SK-N-SH (cell line): Measurements from ENCODE around the gene MYMX. TPM values are rescaled to one million over a fixed set of nuclear protein-coding genes. Genes with fewer than 3 reads are reported as not detected.

ENCODE experiments used
- CTCF ChIA-PET: fragments of 300-600, 350-600 bp; formaldehyde crosslinking; extraction: SDS; loops from one replicate; lab custom pipeline; 2021; lab: Yijun Ruan, JAX
- POLR2A ChIA-PET: fragments of 350-600 bp; sonication (Branson Sonifier 250); formaldehyde crosslinking; extraction: SDS; loops from one replicate; lab custom pipeline; 2020; ENCODE audit warnings: antibody characterized with exemption, inconsistent platforms; lab: Yijun Ruan, JAX
- DNase-seq: peaks from one replicate; pipeline ENCODE4 v3.0.0; 2012
- H2AFZ ChIP-seq: fragments of 200-600 bp; sonication (generic); 2 replicates; pipeline ENCODE4 v1.8.1; 2016; ENCODE audit warnings: antibody characterized with exemption, mild to moderate bottlenecking, low read depth
- H3F3A ChIP-seq: fragments of 200-600 bp; sonication (generic); replicated peaks from 2 replicates; pipeline ENCODE3; 2016; ENCODE audit warnings: antibody characterized with exemption, mild to moderate bottlenecking; ENCODE audit not compliant: insufficient read depth
- H3K27ac ChIP-seq, 2 experiments: fragments of 200-500 bp in 1 of 2; fragments of 200-600 bp in 1 of 2; sonication (Bioruptor generic) in 1 of 2; sonication (generic), shearing (Covaris generic) in 1 of 2; 2 replicates each; pipeline versions ENCODE4 v1.5.1 to v1.6.1; 2014 to 2016; ENCODE audit warnings: low read depth in 2 of 2, inconsistent platforms in 1 of 2, low read length in 1 of 2, mild to moderate bottlenecking in 1 of 2, mixed read lengths in 1 of 2
- H3K27me3 ChIP-seq: fragments of 200-600 bp; sonication (generic), shearing (Covaris generic); 2 replicates; pipeline ENCODE4 v1.6.1; 2016; ENCODE audit warnings: mixed run types; ENCODE audit not compliant: insufficient read depth
- H3K36me3 ChIP-seq, 2 experiments: fragments of 200-500 bp in 1 of 2; fragments of 200-600 bp in 1 of 2; sonication (Bioruptor generic) in 1 of 2; sonication (generic) in 1 of 2; replicated peaks in 1 of 2; 2 replicates each; pipeline versions ENCODE3 to v1.5.1; 2014 to 2016; ENCODE audit warnings: low read length in 1 of 2, mild to moderate bottlenecking in 1 of 2; ENCODE audit not compliant: insufficient read depth in 2 of 2, control insufficient read depth in 1 of 2
- H3K4me1 ChIP-seq, 2 experiments: fragments of 200-500 bp in 1 of 2; fragments of 200-600 bp in 1 of 2; sonication (Bioruptor generic) in 1 of 2; sonication (generic), shearing (Covaris generic) in 1 of 2; 2 replicates each; pipeline versions ENCODE4 v1.5.1 to v1.6.1; 2014 to 2016; ENCODE audit warnings: low read depth in 1 of 2, low read length in 1 of 2, mixed run types in 1 of 2; ENCODE audit not compliant: insufficient read depth in 2 of 2, control insufficient read depth in 1 of 2
- H3K4me2 ChIP-seq: fragments of 200-600 bp; sonication (generic), shearing (Covaris generic); 2 replicates; pipeline ENCODE4 v1.6.1; 2017; ENCODE audit warnings: mixed run types
- H3K4me3 ChIP-seq, 2 experiments: fragments of 200-500 bp in 1 of 2; fragments of 200-600 bp in 1 of 2; sonication (Bioruptor generic) in 1 of 2; sonication (generic), shearing (Covaris generic) in 1 of 2; 2 replicates each; pipeline versions ENCODE4 v1.5.1 to v1.8.1; 2014 to 2016; ENCODE audit warnings: low read depth in 2 of 2, inconsistent platforms in 1 of 2, low read length in 1 of 2, mild to moderate bottlenecking in 1 of 2, mixed read lengths in 1 of 2, moderate library complexity in 1 of 2
- H3K79me2 ChIP-seq: fragments of 200-600 bp; sonication (generic); 2 replicates; pipeline ENCODE4 v1.8.1; 2017; ENCODE audit warnings: mild to moderate bottlenecking; ENCODE audit not compliant: insufficient read depth
- H3K9ac ChIP-seq: fragments of 200-600 bp; sonication (generic); 2 replicates; pipeline ENCODE4 v1.6.1; 2017; ENCODE audit warnings: mixed run types
- H3K9me2 ChIP-seq: fragments of 200-600 bp; sonication (generic); 2 replicates; pipeline ENCODE4 v1.6.1; 2017; ENCODE audit warnings: mixed run types
- H3K9me3 ChIP-seq: fragments of 200-600 bp; sonication (generic); 2 replicates; pipeline ENCODE4 v1.6.1; 2017; ENCODE audit warnings: mixed run types, mild to moderate bottlenecking, moderate library complexity
- H4K20me1 ChIP-seq: fragments of 200-600 bp; sonication (generic); 2 replicates; pipeline ENCODE4 v1.6.1; 2017; ENCODE audit warnings: mild to moderate bottlenecking, mixed run types; ENCODE audit not compliant: insufficient read depth
- CHD2 ChIP-seq: fragments of 150-350 bp; IDR thresholded peaks from 2 replicates; pipeline ENCODE4 v1.6.1; 2018; ENCODE audit warnings: low read length; ENCODE audit not compliant: partially characterized antibody
- ELF1 ChIP-seq: IDR thresholded peaks from 2 replicates; pipeline ENCODE4 v1.4.0; 2012
- EP300 ChIP-seq, 2 experiments: IDR thresholded peaks; 2 replicates each; pipeline versions ENCODE4 v1.4.0 to v1.6.1; 2012; ENCODE audit warnings: borderline replicate concordance in 1 of 2, low read depth in 1 of 2, low read length in 1 of 2
- FOSL2 ChIP-seq: IDR thresholded peaks from 2 replicates; pipeline ENCODE4 v1.4.0; 2012; ENCODE audit warnings: low read depth, mild to moderate bottlenecking, moderate library complexity, borderline replicate concordance
- FOXJ3 ChIP-seq: sonication (generic); formaldehyde crosslinking; IDR thresholded peaks from 2 replicates; pipeline ENCODE4 v1.5.1; 2020; ENCODE audit warnings: mild to moderate bottlenecking, missing genetic modification reagents
- FOXM1 ChIP-seq: IDR thresholded peaks from 2 replicates; pipeline ENCODE4 v1.4.0; 2012; ENCODE audit warnings: low read depth, mild to moderate bottlenecking
- GABPA ChIP-seq: IDR thresholded peaks from 2 replicates; pipeline ENCODE4 v1.4.0; 2012; ENCODE audit warnings: low read depth, mild to moderate bottlenecking
- GATA2 ChIP-seq: sonication (generic); formaldehyde crosslinking; IDR thresholded peaks from 2 replicates; pipeline ENCODE4 v1.5.0; 2020; ENCODE audit warnings: mild to moderate bottlenecking, missing genetic modification reagents
- IRF3 ChIP-seq: fragments of 150-350 bp; IDR thresholded peaks from 2 replicates; pipeline ENCODE4 v1.6.1; 2016; ENCODE audit warnings: mild to moderate bottlenecking, low read depth, low read length
- MAX ChIP-seq: IDR thresholded peaks from 2 replicates; pipeline ENCODE4 v1.4.0; 2012; ENCODE audit warnings: low read depth
- MXI1 ChIP-seq: IDR thresholded peaks from 2 replicates; pipeline ENCODE4 v1.6.1; 2012; ENCODE audit warnings: mild to moderate bottlenecking, low read depth, low read length, improper control_type of control experiment
- NFIC ChIP-seq: IDR thresholded peaks from 2 replicates; pipeline ENCODE4 v1.4.0; 2012; ENCODE audit warnings: borderline replicate concordance
- NRF1 ChIP-seq: IDR thresholded peaks from 2 replicates; pipeline ENCODE4 v1.6.1; 2012; ENCODE audit warnings: low read depth, mild to moderate bottlenecking, low read length
- RAD21 ChIP-seq: IDR thresholded peaks from 2 replicates; pipeline ENCODE4 v1.6.1; 2012; ENCODE audit warnings: mild to moderate bottlenecking, low read length
- RCOR1 ChIP-seq: fragments of 150-350 bp; IDR thresholded peaks from 2 replicates; pipeline ENCODE4 v1.6.1; 2017; ENCODE audit warnings: antibody characterized with exemption, low read length
- RFX5 ChIP-seq: IDR thresholded peaks from 2 replicates; pipeline ENCODE4 v1.6.1; 2012; ENCODE audit warnings: mild to moderate bottlenecking, improper control_type of control experiment, low read length
- SIN3A ChIP-seq: IDR thresholded peaks from 2 replicates; pipeline ENCODE4 v1.6.1; 2012; ENCODE audit warnings: low read depth, mild to moderate bottlenecking, low read length, moderate library complexity, borderline replicate concordance
- SMC3 ChIP-seq: IDR thresholded peaks from 2 replicates; pipeline ENCODE4 v1.6.1; 2012; ENCODE audit warnings: low read depth, low read length, improper control_type of control experiment
- TAF1 ChIP-seq: IDR thresholded peaks from 2 replicates; pipeline ENCODE4 v1.6.1; 2012; ENCODE audit warnings: low read depth, mild to moderate bottlenecking, low read length, moderate library complexity, borderline replicate concordance
- TCF12 ChIP-seq: IDR thresholded peaks from 2 replicates; pipeline ENCODE4 v1.4.0; 2012
- USF2 ChIP-seq: fragments of 150-350 bp; IDR thresholded peaks from 2 replicates; pipeline ENCODE4 v1.6.1; 2017; ENCODE audit warnings: antibody characterized with exemption, low read length, low read depth, borderline replicate concordance
- YY1 ChIP-seq: IDR thresholded peaks from 2 replicates; pipeline ENCODE4 v1.4.0; 2012; ENCODE audit warnings: low read depth, mild to moderate bottlenecking
- WGBS: methylation state at CpG from one replicate; pipeline ENCODE4 v1.1.6; 2017; ENCODE audit warnings: low lambda C conversion rate; 5-methylcytosine and 5-hydroxymethylcytosine counted together
- polyA plus RNA-seq, 3 experiments: library from polyadenylated mRNA; depleted of rRNA; stranded (reverse); fragments of >200 nt; gene quantifications; 2 replicates each; pipeline ENCODE4 v1.2.3, GENCODE V29; 2012

Gene MYMX
- polyA plus RNA-seq, 1 of the 3 experiments (the other 2 are of a cell fraction) = not detected

- H3K9me2 ChIP-seq = no peaks in the 10 kb centered on the region
- peaks cover 5% of the 10 kb centered on the region; the same call in 1 of the 2 replicates for H4K20me1 ChIP-seq
- H3K27ac ChIP-seq = peak overlapping the region in 1 of 2 experiments; percentile 98; a peak in 2 of 4 replicates
- H3K9ac ChIP-seq = no peak overlapping the region
- H3F3A ChIP-seq = peaks cover 7% of the 10 kb centered on the region
- H3K4me2 ChIP-seq = peak overlapping the region; percentile 99
- peak overlapping the region; percentile 56; the same call in 1 of the 2 replicates for H2AFZ ChIP-seq
- no peaks in the 10 kb centered on the region for H3K9me3 ChIP-seq
- 51% methylated on average over 25 of the region's 26 CpGs for WGBS
- H3K36me3 ChIP-seq = no peaks in the 10 kb centered on the region
- H3K27me3 ChIP-seq = no peaks in the 10 kb centered on the region
- H3K4me3 ChIP-seq = peak overlapping the region; percentile 53 to 65; a peak in 3 of 4 replicates
- DNase-seq = no peak
- TF ChIP-seq TCF12 (no peak), RCOR1 (no peak), GABPA (no peak), NFIC (no peak), EP300 (IDR thresholded peaks at IDR 0.05; ENCODE audit: borderline replicate concordance in 1 of 2, low read depth in 1 of 2, low read length in 1 of 2) (no peak)
- TF ChIP-seq, all 33 proteins: peak for 0
- peaks cover 17 to 66% of the 10 kb centered on the region in 2 experiments for H3K4me1 ChIP-seq
- CTCF ChIA-PET = interaction anchor here (1.0 to 13.7 kb wide), 12 partner anchors 10 to 127 kb away, joined by 3 to 224 read pairs (median 4); partner anchors contain the start of gene HSP90AB1
- POLR2A ChIA-PET = interaction anchor here (0.6 to 4.7 kb wide), 4 partner anchors 12 to 148 kb away, joined by 3 to 49 read pairs (median 12); partner anchors contain the start of genes HSP90AB1 and SLC35B2
- H3K79me2 ChIP-seq = peaks cover 7% of the 10 kb centered on the region; the same call in 1 of the 2 replicates
Measured at GRCh38 chr6:44222486-44223318, 6.0 kb downstream of the MYMX start.

GRCh38 chr6:44223319-44224028 lies 6.7 kb downstream of the MYMX start, which contains the start of gene SLC29A1:
SLC29A1 (plus strand) TSS chr6:44223595; CDS start chr6:44227314, 3,719 bp downstream.
- peak; percentile 95 for DNase-seq
- Histone ChIP-seq H3K27me3 (no peaks in the 10 kb centered on the region), H3K4me3 (peak within 1 kb of the TSS; percentile 53 to 65), H3K9me3 (no peaks in the 10 kb centered on the region), H3K4me2 (peak within 1 kb of the TSS; percentile 99), H3K27ac (peak within 1 kb of the TSS in 1 of 2 experiments; percentile 98; a peak in 2 of 4 replicates), H3F3A (peaks cover 3% of the 10 kb centered on the region), H4K20me1 (peaks cover 5% of the 10 kb centered on the region; the same call in 1 of the 2 replicates), H3K4me1 (peaks cover 14 to 73% of the 10 kb centered on the region in 2 experiments), H3K9me2 (no peaks in the 10 kb centered on the region), H3K36me3 (no peaks in the 10 kb centered on the region), H3K79me2 (peaks cover 7% of the 10 kb centered on the region; the same call in 1 of the 2 replicates), H2AFZ (peak within 1 kb of the TSS; percentile 56), H3K9ac (peak within 1 kb of the TSS; percentile 54; the same call in 1 of the 2 replicates)
- TF ChIP-seq SMC3 (no peak), TAF1 (no peak), YY1 (no peak), RAD21 (no peak), RCOR1 (no peak), ELF1 (no peak), FOXM1 (no peak), EP300 (IDR thresholded peaks at IDR 0.05; ENCODE audit: borderline replicate concordance in 1 of 2, low read depth in 1 of 2, low read length in 1 of 2) (no peak), USF2 (no peak), NRF1 (no peak), RFX5 (no peak), IRF3 (no peak), MXI1 (peak; percentile 90), FOXJ3 (CRISPR knock-in tag) (no peak), MAX (peak; percentile 78), CHD2 (peak; percentile 8), SIN3A (no peak), FOSL2 (no peak), GATA2 (CRISPR knock-in tag) (no peak)
- ChIA-PET POLR2A (interaction anchor here (0.6 to 4.7 kb wide), 4 partner anchors 11 to 148 kb away, joined by 3 to 49 read pairs (median 6); partner anchors contain the start of genes HSP90AB1 and SLC35B2), CTCF (interaction anchor here (0.9 to 13.7 kb wide), 11 partner anchors 11 to 115 kb away, joined by 3 to 224 read pairs (median 5); partner anchors contain the start of gene HSP90AB1)
- 1% methylated on average over 22 of the region's 73 CpGs for WGBS
